HCT116 (cell line): ENCODE measurements around the gene ANKRD55. TPM values are rescaled to one million over a fixed set of nuclear protein-coding genes. Genes with fewer than 3 reads are reported as not detected.

ENCODE experiments used
- ATAC-seq: fragments of 200-7000 bp; cut with Tn5 transposase; 2 replicates; pipeline ENCODE4 v1.9.1; 2020; ENCODE audit warnings: mild to moderate bottlenecking, moderate library complexity
- BruUV-seq: library from RNA; stranded (reverse); fragments of 400-500 nt; replicated peaks from 2 replicates; lab custom pipeline; 2021; lab: Mats Ljungman, UMichigan
- CTCF ChIA-PET: fragments of 300-600 bp; sonication (Branson Sonifier 250); formaldehyde crosslinking; loops from one replicate; lab custom pipeline; 2021; ENCODE audit warnings: antibody characterized with exemption; lab: Charles Lee
- POLR2A ChIA-PET: fragments of 300-600, 350-600 bp; sonication (Branson Sonifier 250); formaldehyde crosslinking; loops from one replicate; lab custom pipeline; 2021; ENCODE audit warnings: antibody characterized with exemption; lab: Charles Lee
- RAD21 ChIA-PET, 2 experiments: fragments of 300-600 bp; sonication (Branson Sonifier 250); formaldehyde crosslinking; loops; one replicate each; lab custom pipeline; 2023; ENCODE audit warnings: low total read pairs in 2 of 2; ENCODE audit not compliant: uncharacterized antibody in 2 of 2, unreplicated experiment in 2 of 2, low non-redundant PET in 1 of 2; lab: Charles Lee
- DNase-seq: peaks from one replicate; pipeline ENCODE4 v3.0.0-alpha.2; 2010; ENCODE audit warnings: low read depth, low spot score
- H2AFZ ChIP-seq: fragments of 200-600 bp; shearing (Covaris generic), sonication (generic); 2 replicates; pipeline ENCODE4 v1.6.1; 2017; ENCODE audit warnings: low read depth, mixed run types, mixed read lengths, antibody characterized with exemption, low read length; ENCODE audit not compliant: poor library complexity, severe bottlenecking
- H3K27ac ChIP-seq: 2 replicates; pipeline ENCODE4 v1.5.1; 2012; ENCODE audit warnings: low read depth, low read length
- H3K27me3 ChIP-seq: fragments of 200-600 bp; sonication (generic); 2 replicates; pipeline ENCODE4 v1.6.1; 2016; ENCODE audit warnings: mixed run types, low read length, mixed read lengths; ENCODE audit not compliant: insufficient read depth
- H3K36me3 ChIP-seq, 2 experiments: fragments of 200-500 bp in 1 of 2; fragments of 200-600 bp in 1 of 2; sonication (Bioruptor generic) in 1 of 2; sonication (generic) in 1 of 2; 2 replicates each; pipeline versions ENCODE4 v1.5.1 to v1.6.1; 2014 to 2016; ENCODE audit warnings: low read length in 2 of 2, inconsistent platforms in 1 of 2, mixed read lengths in 1 of 2, mixed run types in 1 of 2; ENCODE audit not compliant: insufficient read depth in 2 of 2, control insufficient read depth in 1 of 2
- H3K4me1 ChIP-seq, 2 experiments: fragments of 200-600 bp in 1 of 2; sonication (generic) in 1 of 2; 2 replicates each; pipeline versions ENCODE4 v1.5.1 to v1.6.1; 2012 to 2017; ENCODE audit warnings: low read length in 2 of 2, inconsistent platforms in 1 of 2, mild to moderate bottlenecking in 1 of 2, mixed read lengths in 1 of 2, mixed run types in 1 of 2, moderate library complexity in 1 of 2; ENCODE audit not compliant: insufficient read depth in 2 of 2, control insufficient read depth in 1 of 2
- H3K4me2 ChIP-seq: fragments of 200-600 bp; sonication (generic); 2 replicates; pipeline ENCODE4 v1.6.1; 2017; ENCODE audit warnings: mixed run types, low read length, mixed read lengths
- H3K4me3 ChIP-seq, 2 experiments: fragments of 200-600 bp in 1 of 2; sonication (generic) in 1 of 2; replicated peaks in 1 of 2; 2 replicates each; pipeline ENCODE4 v1.5.1; 2011 to 2016; ENCODE audit warnings: low read length in 2 of 2, control low read depth in 1 of 2, low read depth in 1 of 2, mild to moderate bottlenecking in 1 of 2, mixed read lengths in 1 of 2, mixed run types in 1 of 2
- H3K79me2 ChIP-seq: fragments of 200-600 bp; sonication (generic); 2 replicates; pipeline ENCODE4 v1.6.1; 2017; ENCODE audit warnings: mild to moderate bottlenecking, mixed run types, low read length, moderate library complexity, mixed read lengths; ENCODE audit not compliant: insufficient read depth
- H3K9ac ChIP-seq: fragments of 200-600 bp; sonication (generic); 2 replicates; pipeline ENCODE4 v1.6.1; 2016; ENCODE audit warnings: low read length, mixed read lengths
- H3K9me2 ChIP-seq: fragments of 200-600 bp; sonication (generic), shearing (Covaris generic); 2 replicates; pipeline ENCODE4 v1.6.1; 2017; ENCODE audit warnings: mixed run types, mild to moderate bottlenecking, moderate library complexity; ENCODE audit not compliant: insufficient read depth
- H3K9me3 ChIP-seq, 2 experiments: fragments of 200-500 bp in 1 of 2; fragments of 200-600 bp in 1 of 2; sonication (Bioruptor generic) in 1 of 2; sonication (generic) in 1 of 2; 2 replicates each; pipeline ENCODE4 v1.6.1; 2014 to 2017; ENCODE audit warnings: low read length in 2 of 2, mixed read lengths in 2 of 2, inconsistent platforms in 1 of 2, low read depth in 1 of 2, mild to moderate bottlenecking in 1 of 2, mixed run types in 1 of 2, moderate library complexity in 1 of 2; ENCODE audit not compliant: control insufficient read depth in 1 of 2, insufficient read depth in 1 of 2
- H4K20me1 ChIP-seq: fragments of 200-600 bp; sonication (generic), shearing (Covaris generic); 2 replicates; pipeline ENCODE4 v1.6.1; 2017; ENCODE audit warnings: mixed run types, mild to moderate bottlenecking, moderate library complexity; ENCODE audit not compliant: insufficient read depth
- CBX3 ChIP-seq: IDR thresholded peaks from 2 replicates; pipeline ENCODE4 v1.6.1; 2012; ENCODE audit warnings: low read depth
- CEBPB ChIP-seq: IDR thresholded peaks from 2 replicates; pipeline ENCODE4 v1.6.1; 2012; ENCODE audit warnings: low read depth
- EGR1 ChIP-seq: IDR thresholded peaks from 2 replicates; pipeline ENCODE4 v1.6.1; 2012; ENCODE audit warnings: low read depth
- ELF1 ChIP-seq: IDR thresholded peaks from 2 replicates; pipeline ENCODE4 v1.6.1; 2012; ENCODE audit warnings: low read depth, borderline replicate concordance
- EZH2 ChIP-seq: fragments of 200-600 bp; sonication (generic); IDR thresholded peaks from 2 replicates; pipeline ENCODE4 v1.6.1; 2017; ENCODE audit warnings: antibody characterized with exemption, mixed run types
- EZH2phosphoT487 ChIP-seq: fragments of 200-600 bp; IDR thresholded peaks from 2 replicates; pipeline ENCODE4 v1.6.1; 2018; ENCODE audit warnings: antibody characterized with exemption, borderline replicate concordance
- FOSL1 ChIP-seq: IDR thresholded peaks from 2 replicates; pipeline ENCODE4 v1.6.1; 2012; ENCODE audit warnings: low read depth
- POLR2A ChIP-seq: IDR thresholded peaks from 2 replicates; pipeline ENCODE4 v1.7.0; 2011; ENCODE audit warnings: borderline replicate concordance; ENCODE audit not compliant: insufficient read depth, insufficient read length; ENCODE audit errors: extremely low read depth
- POLR2AphosphoS5 ChIP-seq: IDR thresholded peaks from 2 replicates; pipeline ENCODE4 v1.6.1; 2011; ENCODE audit warnings: mild to moderate bottlenecking, low read depth, low read length, moderate library complexity
- SIN3A ChIP-seq: IDR thresholded peaks from 2 replicates; pipeline ENCODE4 v1.6.1; 2012; ENCODE audit warnings: low read depth
- SP1 ChIP-seq: IDR thresholded peaks from 2 replicates; pipeline ENCODE4 v1.6.1; 2012; ENCODE audit warnings: low read depth
- YY1 ChIP-seq: IDR thresholded peaks from 2 replicates; pipeline ENCODE4 v1.6.1; 2011; ENCODE audit warnings: low read length, low read depth, moderate library complexity, mild to moderate bottlenecking; ENCODE audit not compliant: insufficient replicate concordance; ENCODE audit errors: extremely low read depth
- ZNF274 ChIP-seq: fragments of 200-500 bp; sonication (Bioruptor generic); IDR thresholded peaks from 2 replicates; pipeline ENCODE4 v1.6.1; 2014; ENCODE audit warnings: mild to moderate bottlenecking, low read depth, low read length, inconsistent platforms
- intact Hi-C: fragments of 100-400 bp; cut with micrococcal nuclease; formaldehyde crosslinking; loops from 2 replicates; pipeline ENCODE4 v1.10.0; 2022
- total RNA-seq: library from RNA; stranded (reverse); gene quantifications from one replicate; pipeline ENCODE4 v1.2.1, GENCODE V29; 2021; ENCODE audit not compliant: unreplicated experiment
- TF ChIP-seq, protein P1 (sequence below): IDR thresholded peaks from 2 replicates; pipeline ENCODE4 v1.6.1; 2012
- TF ChIP-seq, protein P2 (sequence below), 3 experiments: fragments of 200-600 bp in 1 of 3; sonication (generic) in 1 of 3; IDR thresholded peaks in 2 of 3; conservative IDR thresholded peaks in 1 of 3; 2 replicates each; pipeline ENCODE4 v1.5.1; 2012 to 2017; ENCODE audit warnings: low read depth in 2 of 3, low read length in 2 of 3, antibody characterized with exemption in 1 of 3, borderline replicate concordance in 1 of 3, control low read depth in 1 of 3, mild to moderate bottlenecking in 1 of 3, mixed read lengths in 1 of 3, mixed run types in 1 of 3, moderate library complexity in 1 of 3; ENCODE audit not compliant: insufficient read depth in 1 of 3
- TF ChIP-seq, protein P3 (sequence below): IDR thresholded peaks from 2 replicates; pipeline ENCODE4 v1.6.1; 2011; ENCODE audit warnings: mild to moderate bottlenecking, low read length, moderate library complexity; ENCODE audit not compliant: insufficient replicate concordance; ENCODE audit errors: extremely low read depth
- TF ChIP-seq, protein P4 (sequence below): IDR thresholded peaks from 2 replicates; pipeline ENCODE4 v1.6.1; 2012; ENCODE audit warnings: low read depth

Gene ANKRD55
- total RNA-seq, 1 experiment from 2014 or later, result not detected

DNA sequence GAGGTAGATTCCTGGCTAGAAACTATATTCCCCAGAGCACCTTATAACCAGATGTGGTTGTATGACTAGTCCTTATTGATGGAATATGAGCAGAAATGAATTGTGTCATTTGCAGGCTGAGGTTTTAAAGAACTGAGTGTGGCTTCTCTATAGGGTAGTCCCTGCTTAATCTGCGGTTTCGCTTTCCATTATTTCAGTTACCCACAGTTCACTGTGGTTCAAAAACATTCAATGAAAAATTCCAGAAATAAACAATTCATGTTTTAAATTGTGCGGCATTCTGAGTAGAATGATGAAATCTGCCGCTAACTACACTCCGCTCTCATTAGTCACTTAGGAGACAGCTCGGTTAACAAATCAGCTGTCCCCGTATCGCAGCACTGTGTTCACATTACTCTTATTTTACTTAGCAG is 65.1 kb downstream of the ANKRD55 start:
- Histone ChIP-seq H3K9ac (no peak overlapping the region), H3K9me3 (no peaks in the 10 kb centered on the region), H3K4me1 (no peaks in the 10 kb centered on the region), H3K27me3 (no peaks in the 10 kb centered on the region), H4K20me1 (no peaks in the 10 kb centered on the region), H3K79me2 (no peaks in the 10 kb centered on the region), H3K4me3 (no peak overlapping the region), H3K36me3 (no peaks in the 10 kb centered on the region), H3K4me2 (no peak overlapping the region), H3K27ac (no peak overlapping the region), H2AFZ (no peak overlapping the region), H3K9me2 (no peaks in the 10 kb centered on the region)
- TF ChIP-seq POLR2A (no peak), EZH2phosphoT487 (no peak), YY1 (no peak), FOSL1 (no peak), EGR1 (no peak), CBX3 (no peak), SIN3A (no peak), ZNF274 (no peak), EZH2 (no peak), SP1 (no peak), ELF1 (no peak), CEBPB (no peak), POLR2AphosphoS5 (no peak)
- TF ChIP-seq, protein P1, sequence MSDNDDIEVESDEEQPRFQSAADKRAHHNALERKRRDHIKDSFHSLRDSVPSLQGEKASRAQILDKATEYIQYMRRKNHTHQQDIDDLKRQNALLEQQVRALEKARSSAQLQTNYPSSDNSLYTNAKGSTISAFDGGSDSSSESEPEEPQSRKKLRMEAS, result no peak
- TF ChIP-seq, protein P2, sequence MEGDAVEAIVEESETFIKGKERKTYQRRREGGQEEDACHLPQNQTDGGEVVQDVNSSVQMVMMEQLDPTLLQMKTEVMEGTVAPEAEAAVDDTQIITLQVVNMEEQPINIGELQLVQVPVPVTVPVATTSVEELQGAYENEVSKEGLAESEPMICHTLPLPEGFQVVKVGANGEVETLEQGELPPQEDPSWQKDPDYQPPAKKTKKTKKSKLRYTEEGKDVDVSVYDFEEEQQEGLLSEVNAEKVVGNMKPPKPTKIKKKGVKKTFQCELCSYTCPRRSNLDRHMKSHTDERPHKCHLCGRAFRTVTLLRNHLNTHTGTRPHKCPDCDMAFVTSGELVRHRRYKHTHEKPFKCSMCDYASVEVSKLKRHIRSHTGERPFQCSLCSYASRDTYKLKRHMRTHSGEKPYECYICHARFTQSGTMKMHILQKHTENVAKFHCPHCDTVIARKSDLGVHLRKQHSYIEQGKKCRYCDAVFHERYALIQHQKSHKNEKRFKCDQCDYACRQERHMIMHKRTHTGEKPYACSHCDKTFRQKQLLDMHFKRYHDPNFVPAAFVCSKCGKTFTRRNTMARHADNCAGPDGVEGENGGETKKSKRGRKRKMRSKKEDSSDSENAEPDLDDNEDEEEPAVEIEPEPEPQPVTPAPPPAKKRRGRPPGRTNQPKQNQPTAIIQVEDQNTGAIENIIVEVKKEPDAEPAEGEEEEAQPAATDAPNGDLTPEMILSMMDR (IDR thresholded peaks at IDR 0.05 in 2 of 3, conservative IDR thresholded peaks at IDR 0.05 in 1 of 3; ENCODE audit: borderline replicate concordance in 1 of 3, insufficient read depth in 1 of 3, low read depth in 2 of 3, low read length in 2 of 3), result no peak
- TF ChIP-seq, protein P3, sequence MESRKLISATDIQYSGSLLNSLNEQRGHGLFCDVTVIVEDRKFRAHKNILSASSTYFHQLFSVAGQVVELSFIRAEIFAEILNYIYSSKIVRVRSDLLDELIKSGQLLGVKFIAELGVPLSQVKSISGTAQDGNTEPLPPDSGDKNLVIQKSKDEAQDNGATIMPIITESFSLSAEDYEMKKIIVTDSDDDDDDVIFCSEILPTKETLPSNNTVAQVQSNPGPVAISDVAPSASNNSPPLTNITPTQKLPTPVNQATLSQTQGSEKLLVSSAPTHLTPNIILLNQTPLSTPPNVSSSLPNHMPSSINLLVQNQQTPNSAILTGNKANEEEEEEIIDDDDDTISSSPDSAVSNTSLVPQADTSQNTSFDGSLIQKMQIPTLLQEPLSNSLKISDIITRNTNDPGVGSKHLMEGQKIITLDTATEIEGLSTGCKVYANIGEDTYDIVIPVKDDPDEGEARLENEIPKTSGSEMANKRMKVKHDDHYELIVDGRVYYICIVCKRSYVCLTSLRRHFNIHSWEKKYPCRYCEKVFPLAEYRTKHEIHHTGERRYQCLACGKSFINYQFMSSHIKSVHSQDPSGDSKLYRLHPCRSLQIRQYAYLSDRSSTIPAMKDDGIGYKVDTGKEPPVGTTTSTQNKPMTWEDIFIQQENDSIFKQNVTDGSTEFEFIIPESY, result no peak
- TF ChIP-seq, protein P4, sequence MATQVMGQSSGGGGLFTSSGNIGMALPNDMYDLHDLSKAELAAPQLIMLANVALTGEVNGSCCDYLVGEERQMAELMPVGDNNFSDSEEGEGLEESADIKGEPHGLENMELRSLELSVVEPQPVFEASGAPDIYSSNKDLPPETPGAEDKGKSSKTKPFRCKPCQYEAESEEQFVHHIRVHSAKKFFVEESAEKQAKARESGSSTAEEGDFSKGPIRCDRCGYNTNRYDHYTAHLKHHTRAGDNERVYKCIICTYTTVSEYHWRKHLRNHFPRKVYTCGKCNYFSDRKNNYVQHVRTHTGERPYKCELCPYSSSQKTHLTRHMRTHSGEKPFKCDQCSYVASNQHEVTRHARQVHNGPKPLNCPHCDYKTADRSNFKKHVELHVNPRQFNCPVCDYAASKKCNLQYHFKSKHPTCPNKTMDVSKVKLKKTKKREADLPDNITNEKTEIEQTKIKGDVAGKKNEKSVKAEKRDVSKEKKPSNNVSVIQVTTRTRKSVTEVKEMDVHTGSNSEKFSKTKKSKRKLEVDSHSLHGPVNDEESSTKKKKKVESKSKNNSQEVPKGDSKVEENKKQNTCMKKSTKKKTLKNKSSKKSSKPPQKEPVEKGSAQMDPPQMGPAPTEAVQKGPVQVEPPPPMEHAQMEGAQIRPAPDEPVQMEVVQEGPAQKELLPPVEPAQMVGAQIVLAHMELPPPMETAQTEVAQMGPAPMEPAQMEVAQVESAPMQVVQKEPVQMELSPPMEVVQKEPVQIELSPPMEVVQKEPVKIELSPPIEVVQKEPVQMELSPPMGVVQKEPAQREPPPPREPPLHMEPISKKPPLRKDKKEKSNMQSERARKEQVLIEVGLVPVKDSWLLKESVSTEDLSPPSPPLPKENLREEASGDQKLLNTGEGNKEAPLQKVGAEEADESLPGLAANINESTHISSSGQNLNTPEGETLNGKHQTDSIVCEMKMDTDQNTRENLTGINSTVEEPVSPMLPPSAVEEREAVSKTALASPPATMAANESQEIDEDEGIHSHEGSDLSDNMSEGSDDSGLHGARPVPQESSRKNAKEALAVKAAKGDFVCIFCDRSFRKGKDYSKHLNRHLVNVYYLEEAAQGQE, result no peak
- POLR2A ChIA-PET, result no interaction called here
- CTCF ChIA-PET, result no interaction called here
- RAD21 ChIA-PET, result no interaction called here
- DNase-seq (no peak), ATAC-seq (no peak)
- intact Hi-C loops, result no loop called here
- no TSS peak for BruUV-seq
